ENCODE data around the gene MAX. TPM values are rescaled to one million over a fixed set of nuclear protein-coding genes. Genes with fewer than 3 reads are reported as not detected.

Gene MAX
- total and polyA plus RNA-seq, 2 donors (not counting 1 experiment from before 2014, with no cell fraction given) = 35.0 to 85.8 TPM

DNA sequence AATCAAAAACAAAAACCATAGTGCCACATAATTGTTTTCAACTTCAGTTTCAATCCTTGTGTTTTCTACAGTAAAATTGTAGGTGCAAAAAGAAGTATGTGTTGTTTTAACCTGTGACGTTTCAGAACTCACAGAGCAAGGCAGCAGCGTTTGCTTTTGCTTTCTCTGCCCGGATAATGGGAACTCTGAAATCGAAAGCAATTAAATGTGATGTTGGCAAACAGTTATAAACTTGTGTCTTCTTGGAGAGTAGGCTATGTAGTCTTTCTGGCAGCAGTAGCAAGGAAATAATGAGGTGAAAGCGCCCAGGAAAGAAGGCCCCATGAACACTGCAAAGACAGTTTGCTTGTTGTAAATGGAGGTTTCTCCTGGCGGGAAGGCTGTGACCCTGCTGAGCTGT, 76.5 kb downstream of the MAX start:
- no peaks in the 10 kb centered on the region for H3K9me3 ChIP-seq (ENCODE audit: control insufficient read depth, insufficient read depth, low read depth, low read length)
- peaks cover 7% of the 10 kb centered on the region for H3K36me3 ChIP-seq (ENCODE audit: control insufficient read depth, insufficient read depth, low read length)
- peaks cover 2% of the 10 kb centered on the region for H3K4me1 ChIP-seq (ENCODE audit: control insufficient read depth, extremely low read depth, insufficient read depth, low read length)
- no peaks in the 10 kb centered on the region for H3K79me2 ChIP-seq (ENCODE audit: control insufficient read depth, insufficient read depth, low read length)
- peak in 1 of 2 donors; percentile 39 for DNase-seq (ENCODE audit: low read depth in 2 of 2)
- H2AFZ ChIP-seq (ENCODE audit: low read length) = no peak overlapping the region
- peak overlapping the region in 1 of 4 experiments; percentile 6 for H3K4me3 ChIP-seq (replicated peaks in 1 of 4; ENCODE audit: control extremely low read depth in 1 of 4, insufficient read depth in 1 of 4, low read depth in 3 of 4, low read length in 4 of 4)
- H3K4me2 ChIP-seq (ENCODE audit: extremely low read depth, insufficient read depth, low read length) = peak overlapping the region; percentile 75
- H3K27me3 ChIP-seq (ENCODE audit: control insufficient read depth, insufficient read depth, low read length) = no peaks in the 10 kb centered on the region
- TF ChIP-seq EZH2 (IDR thresholded peaks at IDR 0.05; ENCODE audit: low read length, missing control alignments) = no peak
- TF ChIP-seq, protein P1, sequence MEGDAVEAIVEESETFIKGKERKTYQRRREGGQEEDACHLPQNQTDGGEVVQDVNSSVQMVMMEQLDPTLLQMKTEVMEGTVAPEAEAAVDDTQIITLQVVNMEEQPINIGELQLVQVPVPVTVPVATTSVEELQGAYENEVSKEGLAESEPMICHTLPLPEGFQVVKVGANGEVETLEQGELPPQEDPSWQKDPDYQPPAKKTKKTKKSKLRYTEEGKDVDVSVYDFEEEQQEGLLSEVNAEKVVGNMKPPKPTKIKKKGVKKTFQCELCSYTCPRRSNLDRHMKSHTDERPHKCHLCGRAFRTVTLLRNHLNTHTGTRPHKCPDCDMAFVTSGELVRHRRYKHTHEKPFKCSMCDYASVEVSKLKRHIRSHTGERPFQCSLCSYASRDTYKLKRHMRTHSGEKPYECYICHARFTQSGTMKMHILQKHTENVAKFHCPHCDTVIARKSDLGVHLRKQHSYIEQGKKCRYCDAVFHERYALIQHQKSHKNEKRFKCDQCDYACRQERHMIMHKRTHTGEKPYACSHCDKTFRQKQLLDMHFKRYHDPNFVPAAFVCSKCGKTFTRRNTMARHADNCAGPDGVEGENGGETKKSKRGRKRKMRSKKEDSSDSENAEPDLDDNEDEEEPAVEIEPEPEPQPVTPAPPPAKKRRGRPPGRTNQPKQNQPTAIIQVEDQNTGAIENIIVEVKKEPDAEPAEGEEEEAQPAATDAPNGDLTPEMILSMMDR (conservative IDR thresholded peaks at IDR 0.05 in 1 of 2, IDR thresholded peaks at IDR 0.05 in 1 of 2; ENCODE audit: low read depth in 1 of 2, low read length in 2 of 2) = no peak
- H3K27ac ChIP-seq (ENCODE audit: insufficient read depth, low read length) = no peak overlapping the region
- no peaks in the 10 kb centered on the region for H4K20me1 ChIP-seq (ENCODE audit: control insufficient read depth, extremely low read depth, insufficient read depth, low read length)
- H3K9ac ChIP-seq (ENCODE audit: insufficient read depth, low read length) = no peak overlapping the region

Other genes starting within 250 kb of the MAX start
- under 0.01 TPM in 1 of 2 replicates, not detected in the other for gene SPTB, start 222.6 kb downstream of the MAX start, total RNA-seq
- gene SPTB, start 222.6 kb downstream of the MAX start, polyA plus RNA-seq = 0.01 TPM in 1 of 2 replicates, not detected in the other
- 38.6 and 47.8 TPM in 2 replicates for gene CHURC1, start 188.1 kb downstream of the MAX start, total RNA-seq
- 89.5 and 92.3 TPM in 2 replicates for gene CHURC1, start 188.1 kb downstream of the MAX start, polyA plus RNA-seq
- not detected in 2 replicates for gene GPX2, start 159.8 kb downstream of the MAX start, total RNA-seq
- not detected in 2 replicates for gene GPX2, start 159.8 kb downstream of the MAX start, polyA plus RNA-seq
- 3.6 TPM in 2 replicates for gene RAB15, start 130.2 kb downstream of the MAX start, total RNA-seq
- gene RAB15, start 130.2 kb downstream of the MAX start, polyA plus RNA-seq = 2.2 and 8.8 TPM in 2 replicates
- gene FNTB, start 115.6 kb downstream of the MAX start, total RNA-seq = 6.9 and 8.8 TPM in 2 replicates
- gene FNTB, start 115.6 kb downstream of the MAX start, polyA plus RNA-seq = 13.2 and 13.9 TPM in 2 replicates

Data from fibroblast of lung (primary cell).